Endothelial cell (in vitro differentiated cells): Measurements from ENCODE around the gene GAL3ST3. TPM values are rescaled to one million over a fixed set of nuclear protein-coding genes. Genes with fewer than 3 reads are reported as not detected.
A peak's percentile ranks its signal among the peaks of the same experiment; 100 is the strongest.
"Not testable (repeated sequence)": the region's sequence is repeated elsewhere in the genome, so short reads cannot be mapped to it uniquely, and the experiment has no call there.

Experiments used
- DNase-seq: peaks from one replicate; pipeline ENCODE4 v3.0.0; 2021; ENCODE audit warnings: low spot score
- H3K27ac Mint-ChIP-seq: one replicate; pipeline ENCODE4 v1.8.0; 2021; ENCODE audit warnings: mixed read lengths, inconsistent platforms; ENCODE audit not compliant: unreplicated experiment
- H3K27me3 Mint-ChIP-seq: one replicate; pipeline ENCODE4 v1.8.0; 2021; ENCODE audit warnings: mild to moderate bottlenecking, moderate library complexity, mixed read lengths, inconsistent platforms; ENCODE audit not compliant: unreplicated experiment
- H3K36me3 Mint-ChIP-seq: one replicate; pipeline ENCODE4 v1.8.0; 2021; ENCODE audit warnings: mild to moderate bottlenecking, low read depth, mixed read lengths, inconsistent platforms; ENCODE audit not compliant: unreplicated experiment
- H3K4me1 Mint-ChIP-seq: one replicate; pipeline ENCODE4 v1.8.0; 2021; ENCODE audit warnings: mild to moderate bottlenecking, mixed read lengths, inconsistent platforms; ENCODE audit not compliant: unreplicated experiment
- H3K4me3 Mint-ChIP-seq: one replicate; pipeline ENCODE4 v1.8.0; 2021; ENCODE audit warnings: mild to moderate bottlenecking, mixed read lengths, inconsistent platforms; ENCODE audit not compliant: unreplicated experiment
- H3K9me3 Mint-ChIP-seq: one replicate; pipeline ENCODE4 v1.8.0; 2021; ENCODE audit warnings: mixed read lengths, inconsistent platforms; ENCODE audit not compliant: unreplicated experiment
- CTCF ChIP-seq: fragments of 200-600 bp; sonication (generic); IDR thresholded peaks from one replicate; pipeline ENCODE4 v1.5.0; 2021; ENCODE audit warnings: antibody characterized with exemption; ENCODE audit not compliant: unreplicated experiment
- total RNA-seq: library from RNA; stranded (reverse); fragmentation: NEBNext Ultra II Directional; extraction: Animal tissue kit (Norgen Biotek cat#: 25700); gene quantifications from one replicate; pipeline ENCODE4 v1.2.1, GENCODE V29; 2021; ENCODE audit not compliant: unreplicated experiment

GAL3ST3 gene
- total RNA-seq, 1 donor from 2014 or later, result 0.87 TPM

GRCh38 chr11:66080055-66080817, 31.3 kb upstream of the GAL3ST3 start:
- Mint-ChIP-seq H3K27me3 (peaks cover 7% of the 10 kb centered on the region), H3K36me3 (peaks cover 15% of the 10 kb centered on the region), H3K4me1 (peaks cover 40% of the 10 kb centered on the region), H3K27ac (peak overlapping the region; percentile 100), H3K4me3 (no peak overlapping the region), H3K9me3 (no peaks in the 10 kb centered on the region)
- no peak for DNase-seq
- no peak for TF ChIP-seq CTCF

GRCh38 chr11:66078949-66079348, 30.0 kb upstream of the GAL3ST3 start:
- Mint-ChIP-seq H3K4me1 (peaks cover 34% of the 10 kb centered on the region), H3K36me3 (peaks cover 17% of the 10 kb centered on the region)
- not testable (repeated sequence) for DNase-seq, H3K27me3 Mint-ChIP-seq, H3K9me3 Mint-ChIP-seq, H3K27ac Mint-ChIP-seq, H3K4me3 Mint-ChIP-seq

DNA sequence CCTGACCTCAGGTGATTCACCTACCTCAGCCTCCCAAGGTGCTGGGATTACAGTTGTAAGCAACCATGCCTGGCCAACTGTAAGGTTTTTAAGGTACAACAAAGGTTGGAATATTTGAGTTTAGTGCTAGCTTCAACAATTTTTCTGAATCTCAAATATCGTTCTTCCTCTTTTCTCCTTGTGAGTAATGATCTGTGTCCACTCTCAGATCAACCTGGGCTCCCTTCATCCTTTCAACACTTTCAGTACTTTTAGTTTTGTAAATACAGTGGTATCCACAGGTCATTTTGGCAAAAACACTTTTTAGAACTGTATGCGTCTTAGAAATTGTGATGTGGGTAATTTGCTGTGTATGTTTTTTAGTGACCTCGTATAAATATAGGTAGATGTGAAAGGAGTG, 29.0 kb upstream of the GAL3ST3 start:
- Mint-ChIP-seq H3K27me3 (no peaks in the 10 kb centered on the region), H3K36me3 (peaks cover 20% of the 10 kb centered on the region), H3K27ac (no peak overlapping the region), H3K9me3 (no peaks in the 10 kb centered on the region), H3K4me1 (peaks cover 24% of the 10 kb centered on the region), H3K4me3 (no peak overlapping the region)
- no peak for DNase-seq
- no peak for TF ChIP-seq CTCF

GRCh38 chr11:66076561-66076960, 27.6 kb upstream of the GAL3ST3 start:
- Mint-ChIP-seq H3K4me3 (no peak overlapping the region), H3K9me3 (no peaks in the 10 kb centered on the region), H3K27me3 (no peaks in the 10 kb centered on the region), H3K4me1 (peaks cover 26% of the 10 kb centered on the region), H3K27ac (no peak overlapping the region), H3K36me3 (peaks cover 31% of the 10 kb centered on the region)
- TF ChIP-seq CTCF, result no peak
- no peak for DNase-seq

GRCh38 chr11:66075273-66075672, 26.3 kb upstream of the GAL3ST3 start:
- Mint-ChIP-seq H3K9me3 (no peaks in the 10 kb centered on the region), H3K4me1 (peaks cover 26% of the 10 kb centered on the region), H3K27me3 (peaks cover 2% of the 10 kb centered on the region), H3K36me3 (peaks cover 37% of the 10 kb centered on the region), H3K27ac (no peak overlapping the region), H3K4me3 (no peak overlapping the region)
- DNase-seq, result no peak
- no peak for TF ChIP-seq CTCF
